CD4-positive, alpha-beta memory T cell (primary cell): ENCODE data around the gene EFNA5. TPM values are rescaled to one million over a fixed set of nuclear protein-coding genes. Genes with fewer than 3 reads are reported as not detected.

Experiments
- CTCF ChIA-PET: fragments of 350-600 bp; sonication (Branson Sonifier 250); formaldehyde crosslinking; loops from one replicate; lab custom pipeline; 2021; ENCODE audit warnings: inconsistent platforms; ENCODE audit not compliant: partially characterized antibody; lab: Charles Lee
- POLR2A ChIA-PET: fragments of 350-600 bp; sonication (Branson Sonifier 250); formaldehyde crosslinking; loops from one replicate; lab custom pipeline; 2021; ENCODE audit not compliant: partially characterized antibody; lab: Charles Lee
- DNase-seq, 5 donors: peaks; one replicate each; pipeline versions ENCODE4 v3.0.0 to v3.0.0-alpha.2; 2020 to 2022; ENCODE audit warnings: mixed read lengths in 1 of 5
- H3K27ac ChIP-seq: one replicate; pipeline ENCODE4 v1.7.0; 2013; ENCODE audit warnings: low read depth, low read length
- H3K27me3 ChIP-seq: 2 replicates; pipeline ENCODE4 v1.7.0; 2013; ENCODE audit warnings: mild to moderate bottlenecking, low read length, moderate library complexity; ENCODE audit not compliant: insufficient read depth
- H3K36me3 ChIP-seq: 2 replicates; pipeline ENCODE4 v1.7.0; 2013; ENCODE audit warnings: mild to moderate bottlenecking, low read length, moderate library complexity; ENCODE audit not compliant: insufficient read depth
- H3K4me1 ChIP-seq: 2 replicates; pipeline ENCODE4 v1.7.0; 2013; ENCODE audit warnings: mild to moderate bottlenecking, low read length, moderate library complexity; ENCODE audit not compliant: insufficient read depth
- H3K4me3 ChIP-seq, 2 donors: one replicate each; pipeline ENCODE4 v1.7.0; 2013; ENCODE audit warnings: low read length in 2 of 2, mild to moderate bottlenecking in 1 of 2
- H3K9me3 ChIP-seq, 2 donors: one replicate each; pipeline ENCODE4 v1.7.0; 2013; ENCODE audit warnings: low read length in 2 of 2, control low read depth in 1 of 2; ENCODE audit not compliant: control insufficient read depth in 1 of 2
- H3K27ac Mint-ChIP-seq, 7 donors: one replicate each; pipeline ENCODE4 v1.8.0; 2020 to 2021; ENCODE audit warnings: mixed read lengths in 7 of 7, mild to moderate bottlenecking in 6 of 7, inconsistent platforms in 3 of 7, moderate library complexity in 3 of 7
- H3K27me3 Mint-ChIP-seq, 2 donors: one replicate each; pipeline ENCODE4 v1.8.0; 2020 to 2021; ENCODE audit warnings: mixed read lengths in 2 of 2
- H3K36me3 Mint-ChIP-seq, 2 donors: one replicate each; pipeline ENCODE4 v1.8.0; 2020 to 2021; ENCODE audit warnings: mixed read lengths in 2 of 2, inconsistent platforms in 1 of 2, mild to moderate bottlenecking in 1 of 2
- H3K4me1 Mint-ChIP-seq, 4 donors: one replicate each; pipeline ENCODE4 v1.8.0; 2020 to 2021; ENCODE audit warnings: mixed read lengths in 4 of 4, mild to moderate bottlenecking in 1 of 4
- H3K4me3 Mint-ChIP-seq, 8 donors: one replicate each; pipeline ENCODE4 v1.8.0; 2020 to 2021; ENCODE audit warnings: mixed read lengths in 8 of 8, mild to moderate bottlenecking in 7 of 8, moderate library complexity in 6 of 8, inconsistent platforms in 3 of 8
- H3K9me3 Mint-ChIP-seq, 8 donors: one replicate each; pipeline ENCODE4 v1.8.0; 2020 to 2021; ENCODE audit warnings: mixed read lengths in 8 of 8, mild to moderate bottlenecking in 5 of 8, inconsistent platforms in 3 of 8, moderate library complexity in 1 of 8
- intact Hi-C: fragments of 100-400 bp; cut with micrococcal nuclease; formaldehyde crosslinking; loops from one replicate; pipeline ENCODE4 v1.15.1; 2023
- polyA plus RNA-seq, 2 donors: library from polyadenylated mRNA; unstranded; fragments of 300-500 nt; fragmentation: Illumina TruSeq; gene quantifications; one replicate each; pipeline ENCODE4 v1.2.3, GENCODE V29; 2021
- total RNA-seq, 2 experiments: library from RNA; stranded (reverse); gene quantifications; one replicate each; pipeline ENCODE4 v1.2.3, GENCODE V29; 2021

EFNA5 gene
- total and polyA plus RNA-seq, 4 experiments from 2014 or later: not detected

DNA sequence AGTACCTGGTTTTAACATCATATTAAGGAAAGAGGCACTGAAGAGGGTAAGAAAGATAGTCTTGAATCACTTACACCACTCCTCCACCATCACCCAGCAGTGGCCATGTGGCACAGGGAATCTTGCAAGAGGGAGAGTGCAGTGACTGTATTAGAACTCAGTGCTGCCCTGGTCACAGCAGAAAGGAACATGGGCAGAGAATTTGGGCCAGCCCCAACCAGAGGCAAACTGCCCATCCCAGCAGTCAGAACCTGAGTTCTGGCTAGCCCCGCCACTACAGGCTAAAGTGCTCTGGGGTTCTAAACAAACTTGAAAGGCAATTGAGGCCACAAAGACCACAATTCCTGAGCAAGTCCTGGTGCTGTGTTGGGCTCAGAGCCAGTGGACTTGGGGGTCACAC is 16.7 kb upstream of the EFNA5 start:
- Mint-ChIP-seq H3K4me3 (no peak overlapping the region), H3K36me3 (no peaks in the 10 kb centered on the region), H3K9me3 (peaks cover 0 to 7% (median 3%) of the 10 kb centered on the region in 8 donors), H3K27ac (no peak overlapping the region), H3K4me1 (no peaks in the 10 kb centered on the region), H3K27me3 (peaks cover 2 to 7% of the 10 kb centered on the region in 2 donors)
- CTCF ChIA-PET: no interaction called here
- Histone ChIP-seq H3K9me3 (no peaks in the 10 kb centered on the region), H3K27me3 (no peaks in the 10 kb centered on the region), H3K27ac (no peak overlapping the region), H3K36me3 (no peaks in the 10 kb centered on the region), H3K4me1 (no peaks in the 10 kb centered on the region), H3K4me3 (no peak overlapping the region)
- POLR2A ChIA-PET: no interaction called here
- intact Hi-C loops: no loop called here
- DNase-seq: no peak

DNA sequence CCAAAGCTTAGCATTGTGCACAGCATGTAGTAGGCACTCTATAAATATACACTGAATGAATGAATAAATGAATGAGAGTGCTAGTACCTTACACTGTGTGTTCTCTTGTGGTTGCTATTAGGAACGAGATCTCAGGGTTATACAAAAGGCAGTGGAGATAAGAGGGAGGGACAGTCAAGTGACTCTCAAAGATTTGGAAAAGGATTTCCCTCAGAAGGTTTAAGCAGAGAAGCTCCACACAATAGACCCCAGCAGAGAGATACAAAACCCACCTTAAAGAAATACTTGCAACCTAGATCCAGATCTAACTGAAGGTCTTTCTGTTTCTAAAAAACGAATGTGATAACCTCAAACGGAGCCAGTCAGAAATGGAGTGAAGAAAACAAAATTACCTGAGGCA is 11.8 kb upstream of the EFNA5 start:
- Mint-ChIP-seq H3K4me3 (no peak overlapping the region), H3K27ac (no peak overlapping the region), H3K4me1 (no peaks in the 10 kb centered on the region), H3K36me3 (no peaks in the 10 kb centered on the region), H3K27me3 (peaks cover 13 to 15% of the 10 kb centered on the region in 2 donors), H3K9me3 (peaks cover 0 to 2% (median 0%) of the 10 kb centered on the region in 8 donors)
- H3K36me3 ChIP-seq: no peaks in the 10 kb centered on the region
- no peaks in the 10 kb centered on the region for H3K9me3 ChIP-seq
- ChIA-PET CTCF (no interaction called here), POLR2A (no interaction called here)
- DNase-seq: no peak
- H3K27me3 ChIP-seq: no peaks in the 10 kb centered on the region
- intact Hi-C loops: no loop called here
- no peaks in the 10 kb centered on the region for H3K4me1 ChIP-seq
- H3K4me3 ChIP-seq: no peak overlapping the region
- no peak overlapping the region for H3K27ac ChIP-seq

DNA sequence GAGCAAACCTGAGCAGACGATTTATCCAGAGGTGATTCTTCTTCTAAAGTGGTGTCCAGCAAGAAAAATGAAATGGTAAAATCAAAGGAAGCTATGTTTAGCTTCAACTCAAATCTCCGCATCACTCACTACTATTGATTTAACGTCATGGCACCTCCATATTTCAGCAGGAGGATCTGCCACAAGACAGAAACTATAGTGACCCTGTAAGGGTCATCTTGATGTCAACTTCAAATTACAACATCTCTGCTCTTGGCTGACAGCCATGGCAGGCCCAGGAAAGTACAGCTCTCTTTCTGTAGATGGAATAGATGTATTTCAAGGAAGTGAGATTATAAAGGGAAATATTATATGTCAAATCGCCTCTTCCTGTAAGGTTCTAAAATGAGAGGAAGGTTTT is 10.1 kb upstream of the EFNA5 start:
- CTCF ChIA-PET: no interaction called here
- H3K27me3 ChIP-seq: no peaks in the 10 kb centered on the region
- Mint-ChIP-seq H3K36me3 (no peaks in the 10 kb centered on the region), H3K9me3 (peaks cover 0 to 1% (median 0%) of the 10 kb centered on the region in 8 donors), H3K4me3 (no peak overlapping the region), H3K4me1 (no peaks in the 10 kb centered on the region), H3K27ac (no peak overlapping the region), H3K27me3 (peaks cover 14 to 15% of the 10 kb centered on the region in 2 donors)
- H3K4me3 ChIP-seq: no peak overlapping the region
- no peaks in the 10 kb centered on the region for H3K4me1 ChIP-seq
- POLR2A ChIA-PET: no interaction called here
- H3K9me3 ChIP-seq: no peaks in the 10 kb centered on the region
- no peaks in the 10 kb centered on the region for H3K36me3 ChIP-seq
- DNase-seq: no peak
- intact Hi-C loops: no loop called here
- H3K27ac ChIP-seq: no peak overlapping the region

DNA sequence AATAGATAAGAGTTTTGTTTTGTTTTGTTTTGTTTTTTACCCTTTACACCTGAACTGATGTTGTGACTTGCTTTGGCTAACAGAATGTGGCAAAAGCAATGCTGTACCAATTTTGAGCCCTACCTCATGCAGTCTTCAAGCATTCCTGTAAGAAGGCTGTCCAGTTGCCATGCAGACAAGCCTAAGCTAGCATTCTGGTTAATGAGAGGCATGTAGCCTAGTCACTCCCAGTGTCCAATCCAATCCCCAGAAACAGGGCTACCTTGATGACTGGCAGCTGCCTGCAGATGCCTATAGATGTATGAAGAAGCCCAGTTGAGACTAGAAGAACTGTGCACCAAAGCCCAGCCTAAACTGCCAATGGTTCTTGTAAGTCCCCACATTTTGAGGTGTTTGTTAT is 9.4 kb upstream of the EFNA5 start:
- Histone ChIP-seq H3K9me3 (no peaks in the 10 kb centered on the region), H3K4me1 (no peaks in the 10 kb centered on the region), H3K27ac (no peak overlapping the region), H3K4me3 (no peak overlapping the region), H3K27me3 (no peaks in the 10 kb centered on the region), H3K36me3 (no peaks in the 10 kb centered on the region)
- intact Hi-C loops: no loop called here
- POLR2A ChIA-PET: no interaction called here
- Mint-ChIP-seq H3K27ac (no peak overlapping the region), H3K36me3 (no peaks in the 10 kb centered on the region), H3K27me3 (peaks cover 14 to 18% of the 10 kb centered on the region in 2 donors), H3K4me3 (no peak overlapping the region), H3K9me3 (peaks cover 0 to 1% (median 0%) of the 10 kb centered on the region in 8 donors), H3K4me1 (no peaks in the 10 kb centered on the region)
- DNase-seq: no peak
- CTCF ChIA-PET: no interaction called here

DNA sequence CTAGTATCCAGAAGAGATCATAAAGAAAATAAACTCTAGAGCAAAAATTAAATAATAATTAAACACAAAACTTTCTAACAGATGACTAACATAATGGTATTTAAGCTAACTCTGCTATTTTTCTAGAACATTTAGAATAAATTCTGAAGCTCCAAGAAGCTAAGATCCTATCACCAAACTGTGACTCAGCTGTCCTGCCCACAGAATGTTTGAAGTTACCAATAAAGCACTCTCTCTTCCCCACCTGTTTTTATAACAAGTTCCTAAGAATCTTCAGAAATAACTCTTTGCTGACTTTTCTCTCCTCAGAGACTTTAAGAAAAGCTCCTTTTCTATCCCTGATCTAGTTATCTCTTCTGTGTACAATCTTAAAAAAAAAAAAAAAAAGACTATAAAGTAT is 6.0 kb upstream of the EFNA5 start:
- H3K36me3 ChIP-seq: no peaks in the 10 kb centered on the region
- Mint-ChIP-seq H3K4me3 (no peak overlapping the region), H3K9me3 (no peaks in the 10 kb centered on the region), H3K36me3 (no peaks in the 10 kb centered on the region), H3K27me3 (peaks cover 26 to 36% of the 10 kb centered on the region in 2 donors), H3K4me1 (peaks cover 12 to 24% (median 16%) of the 10 kb centered on the region in 4 donors), H3K27ac (no peak overlapping the region)
- no peaks in the 10 kb centered on the region for H3K9me3 ChIP-seq
- peaks cover 17% of the 10 kb centered on the region for H3K27me3 ChIP-seq
- intact Hi-C loops: no loop called here
- POLR2A ChIA-PET: no interaction called here
- CTCF ChIA-PET: interaction anchor here (1.2 kb wide), 1 partner anchor 8 kb away, joined by 3 read pairs; no protein-coding TSS in a partner anchor
- no peak overlapping the region for H3K4me3 ChIP-seq
- H3K27ac ChIP-seq: no peak overlapping the region
- peaks cover 20% of the 10 kb centered on the region for H3K4me1 ChIP-seq
- no peak for DNase-seq

DNA sequence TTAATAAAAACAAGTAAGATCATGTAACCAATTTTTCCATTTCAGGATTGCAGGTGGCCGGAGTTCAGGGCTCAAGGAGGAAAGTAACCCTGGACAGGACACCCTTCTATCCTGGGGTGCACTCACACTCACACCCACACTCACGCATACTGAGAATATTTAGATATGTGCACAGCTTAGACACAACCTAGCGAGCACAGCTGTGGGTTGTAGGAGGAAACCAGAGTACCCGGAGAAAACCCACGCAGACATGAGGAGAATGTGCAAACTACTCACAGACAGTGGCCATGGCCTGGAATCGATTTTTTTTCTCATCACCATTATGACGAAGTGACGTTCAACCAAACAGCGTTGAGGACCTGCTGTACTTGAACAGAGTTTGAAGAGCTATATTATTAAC is 4.5 kb upstream of the EFNA5 start:
- H3K9me3 Mint-ChIP-seq: no peaks in the 10 kb centered on the region
- H3K4me1 Mint-ChIP-seq: peaks cover 14 to 38% (median 28%) of the 10 kb centered on the region in 4 donors
- no peak overlapping the region for H3K27ac ChIP-seq
- H3K4me3 Mint-ChIP-seq: no peak overlapping the region
- H3K27ac Mint-ChIP-seq: no peak overlapping the region
- DNase-seq: no peak
- peaks cover 28% of the 10 kb centered on the region for H3K4me1 ChIP-seq
- no peaks in the 10 kb centered on the region for H3K36me3 ChIP-seq
- intact Hi-C loops: no loop called here
- ChIA-PET POLR2A (no interaction called here), CTCF (interaction anchor here (0.9 to 2.0 kb wide), 2 partner anchors 10 to 14 kb away, joined by 3 to 6 read pairs; no protein-coding TSS in a partner anchor)
- no peak overlapping the region for H3K4me3 ChIP-seq
- no peaks in the 10 kb centered on the region for H3K36me3 Mint-ChIP-seq
- no peaks in the 10 kb centered on the region for H3K9me3 ChIP-seq
- peaks cover 19% of the 10 kb centered on the region for H3K27me3 ChIP-seq
- peaks cover 32 to 41% of the 10 kb centered on the region in 2 donors for H3K27me3 Mint-ChIP-seq

DNA sequence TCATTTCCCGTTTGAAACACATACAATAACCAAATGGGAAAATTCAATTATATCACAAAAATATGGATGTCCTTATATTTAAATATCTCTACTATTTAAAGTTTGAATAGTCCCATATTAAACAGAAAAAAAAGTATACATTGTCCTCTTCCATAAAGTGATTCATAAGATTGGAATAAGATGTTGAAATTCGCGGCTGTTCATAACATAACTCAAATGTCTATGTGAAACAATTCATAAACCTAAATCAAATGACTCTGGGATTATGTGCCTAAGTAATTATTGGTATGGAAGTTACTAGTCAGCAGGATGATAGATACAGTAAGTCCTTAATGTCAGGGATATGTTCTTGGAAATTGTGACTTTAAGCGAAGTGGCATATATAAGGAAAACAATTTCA is 3.9 kb upstream of the EFNA5 start:
- Mint-ChIP-seq H3K27me3 (peaks cover 34 to 38% of the 10 kb centered on the region in 2 donors), H3K36me3 (no peaks in the 10 kb centered on the region), H3K4me1 (peaks cover 14 to 38% (median 29%) of the 10 kb centered on the region in 4 donors), H3K9me3 (no peaks in the 10 kb centered on the region), H3K4me3 (no peak overlapping the region), H3K27ac (no peak overlapping the region)
- H3K4me3 ChIP-seq: no peak overlapping the region
- H3K4me1 ChIP-seq: peaks cover 28% of the 10 kb centered on the region
- intact Hi-C loops: no loop called here
- peaks cover 19% of the 10 kb centered on the region for H3K27me3 ChIP-seq
- H3K9me3 ChIP-seq: no peaks in the 10 kb centered on the region
- no peak for DNase-seq
- CTCF ChIA-PET: interaction anchor here (0.9 to 2.0 kb wide), 3 partner anchors 9 to 14 kb away, joined by 3 to 6 read pairs (median 3); no protein-coding TSS in a partner anchor
- POLR2A ChIA-PET: no interaction called here
- H3K36me3 ChIP-seq: no peaks in the 10 kb centered on the region
- H3K27ac ChIP-seq: no peak overlapping the region
